HepG2 (cell line): Measurements from ENCODE around the gene CD300C. TPM values are rescaled to one million over a fixed set of nuclear protein-coding genes. Genes with fewer than 3 reads are reported as not detected.

Experiments used
- ADNP ChIP-seq: sonication (generic); formaldehyde crosslinking; IDR thresholded peaks from 2 replicates; pipeline ENCODE4 v1.4.0; 2020; ENCODE audit warnings: missing genetic modification reagents
- CREM ChIP-seq, 2 experiments: sonication (generic) in 1 of 2; formaldehyde crosslinking in 1 of 2; IDR thresholded peaks; 2 replicates each; pipeline versions ENCODE4 v1.4.0 to v1.6.1; 2016 to 2020; ENCODE audit warnings: antibody characterized with exemption in 1 of 2, mild to moderate bottlenecking in 1 of 2, missing genetic modification reagents in 1 of 2
- ELF4 ChIP-seq: sonication (generic); formaldehyde crosslinking; IDR thresholded peaks from 2 replicates; pipeline ENCODE4 v1.5.0; 2020; ENCODE audit warnings: missing genetic modification reagents, mild to moderate bottlenecking, moderate library complexity, borderline replicate concordance
- HNRNPH1 ChIP-seq: fragments of 200-400 bp; formaldehyde crosslinking; optimal IDR thresholded peaks from 2 replicates; pipeline ENCODE3; 2017; ENCODE audit warnings: mild to moderate bottlenecking, low read depth, low read length
- IKZF1 ChIP-seq: fragments of 450-650 bp; IDR thresholded peaks from 2 replicates; pipeline ENCODE4 v1.7.1; 2016
- MAFK ChIP-seq, 2 experiments: IDR thresholded peaks in 1 of 2; conservative IDR thresholded peaks in 1 of 2; 2 replicates each; pipeline ENCODE4 v1.6.1; 2011; ENCODE audit warnings: improper control_type of control experiment in 2 of 2, low read length in 2 of 2
- NKX3-1 ChIP-seq: sonication (generic); formaldehyde crosslinking; IDR thresholded peaks from 2 replicates; pipeline ENCODE4 v1.5.0; 2020; ENCODE audit warnings: missing genetic modification reagents
- PAX8 ChIP-seq: sonication (generic); formaldehyde crosslinking; IDR thresholded peaks from 2 replicates; pipeline ENCODE4 v1.8.0; 2022; ENCODE audit warnings: mild to moderate bottlenecking, missing genetic modification reagents, borderline replicate concordance
- RARG ChIP-seq: sonication (generic); formaldehyde crosslinking; IDR thresholded peaks from 2 replicates; pipeline ENCODE4 v1.4.0; 2020; ENCODE audit warnings: low read depth, mild to moderate bottlenecking, missing genetic modification reagents
- TAF1 ChIP-seq: sonication (generic); formaldehyde crosslinking; IDR thresholded peaks from 2 replicates; pipeline ENCODE4 v1.4.0; 2020; ENCODE audit warnings: missing genetic modification reagents
- ZBTB3 ChIP-seq: sonication (generic); formaldehyde crosslinking; IDR thresholded peaks from 2 replicates; pipeline ENCODE4 v1.4.0; 2020; ENCODE audit warnings: low read depth, mild to moderate bottlenecking, moderate library complexity, missing genetic modification reagents, borderline replicate concordance
- ZNF614 ChIP-seq: IDR thresholded peaks from 2 replicates; pipeline ENCODE4 v1.6.1; 2018; ENCODE audit warnings: missing biosample characterization, missing genetic modification reagents, inconsistent platforms, borderline replicate concordance
- ZNF766 ChIP-seq: sonication (generic); formaldehyde crosslinking; IDR thresholded peaks from 2 replicates; pipeline ENCODE4 v1.5.0; 2020; ENCODE audit warnings: missing genetic modification reagents, borderline replicate concordance
- polyA plus RNA-seq, 8 experiments: library from polyadenylated mRNA; depleted of rRNA in 3 of 8; stranded (reverse) in 7 of 8; unstranded in 1 of 8; fragments of >200 nt; fragmentation: Illumina TruSeq in 4 of 8; extraction: Trizol in 4 of 8; gene quantifications; 2 replicates each; pipeline versions ENCODE4 v1.2.1 to v1.2.3, GENCODE V29; 2011 to 2016; ENCODE audit warnings: low read depth in 4 of 8, missing spikeins in 1 of 8, mixed read lengths in 1 of 8; ENCODE audit not compliant: insufficient read depth in 1 of 8
- total RNA-seq, 5 experiments: library from RNA; depleted of rRNA; stranded (reverse); fragments of >200 nt; fragmentation: Illumina TruSeq; extraction: Trizol; gene quantifications; 2 replicates each; pipeline ENCODE4 v1.2.3, GENCODE V29; 2016; ENCODE audit warnings: low read depth in 1 of 5
- TF ChIP-seq, protein P1 (sequence below): fragments of 450-650 bp; IDR thresholded peaks from 2 replicates; pipeline ENCODE4 v1.6.1; 2016
- TF ChIP-seq, protein P2 (sequence below): sonication (generic); formaldehyde crosslinking; IDR thresholded peaks from 2 replicates; pipeline ENCODE4 v1.4.0; 2020; ENCODE audit warnings: missing genetic modification reagents
- TF ChIP-seq, protein P3 (sequence below): sonication (generic); formaldehyde crosslinking; IDR thresholded peaks from 2 replicates; pipeline ENCODE4 v1.9.0; 2021; ENCODE audit warnings: mild to moderate bottlenecking, missing genetic modification reagents

Gene CD300C
- total and polyA plus RNA-seq, 2 of the 13 experiments (the other 11 are each of a cell fraction or from before 2014, with no cell fraction given) = not detected

DNA sequence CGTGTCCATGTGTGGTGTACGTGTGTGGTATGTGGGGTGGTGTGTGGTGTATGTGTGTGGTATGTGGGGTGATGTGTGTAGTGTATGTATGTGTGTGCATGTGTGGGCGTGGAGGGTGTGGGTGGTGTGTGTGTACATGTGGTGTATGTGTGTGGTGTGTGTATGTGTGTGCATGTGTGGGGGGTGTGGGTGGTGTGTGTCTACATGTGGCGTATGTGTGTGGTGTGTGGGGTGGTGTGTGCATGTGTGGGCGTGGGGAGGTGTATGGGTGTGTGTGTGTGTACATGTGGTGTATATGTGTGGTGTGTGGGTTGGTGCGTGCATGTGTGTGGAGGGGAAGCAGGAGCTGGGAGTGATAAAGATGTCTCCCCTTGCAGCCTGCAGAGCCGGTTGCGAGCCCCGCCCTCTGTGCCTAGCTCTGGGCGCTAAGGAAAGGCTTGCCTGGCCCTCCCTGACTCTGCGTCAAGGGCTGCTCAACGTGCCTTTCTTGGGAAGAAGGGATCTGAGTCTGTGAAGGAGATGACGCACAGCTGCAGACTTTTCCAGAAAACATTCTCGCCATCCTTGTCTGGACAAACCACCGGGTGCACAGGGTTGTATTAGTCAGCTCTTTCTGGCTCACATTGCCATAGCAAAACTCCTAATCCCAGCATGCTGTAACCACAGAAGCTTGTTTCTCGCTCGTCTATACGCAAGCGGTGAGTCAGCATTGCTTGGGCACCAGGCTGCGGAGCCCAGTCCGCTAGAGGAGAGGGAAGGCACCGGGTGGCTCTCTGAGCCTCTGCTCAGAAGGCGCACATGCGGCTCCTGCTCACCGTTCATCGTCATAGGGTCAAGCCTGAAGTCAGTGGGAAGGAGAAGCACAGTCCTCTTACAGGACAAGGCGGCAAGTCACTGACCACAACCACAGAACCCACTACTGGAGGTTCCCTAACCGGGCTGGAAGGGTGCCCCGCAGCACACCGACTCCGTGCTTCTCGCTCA is 23.4 kb upstream of the CD300C start (continued):
- TF ChIP-seq, protein P1, sequence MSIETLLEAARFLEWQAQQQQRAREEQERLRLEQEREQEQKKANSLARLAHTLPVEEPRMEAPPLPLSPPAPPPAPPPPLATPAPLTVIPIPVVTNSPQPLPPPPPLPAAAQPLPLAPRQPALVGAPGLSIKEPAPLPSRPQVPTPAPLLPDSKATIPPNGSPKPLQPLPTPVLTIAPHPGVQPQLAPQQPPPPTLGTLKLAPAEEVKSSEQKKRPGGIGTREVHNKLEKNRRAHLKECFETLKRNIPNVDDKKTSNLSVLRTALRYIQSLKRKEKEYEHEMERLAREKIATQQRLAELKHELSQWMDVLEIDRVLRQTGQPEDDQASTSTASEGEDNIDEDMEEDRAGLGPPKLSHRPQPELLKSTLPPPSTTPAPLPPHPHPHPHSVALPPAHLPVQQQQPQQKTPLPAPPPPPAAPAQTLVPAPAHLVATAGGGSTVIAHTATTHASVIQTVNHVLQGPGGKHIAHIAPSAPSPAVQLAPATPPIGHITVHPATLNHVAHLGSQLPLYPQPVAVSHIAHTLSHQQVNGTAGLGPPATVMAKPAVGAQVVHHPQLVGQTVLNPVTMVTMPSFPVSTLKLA = peak; percentile 70
- TF ChIP-seq ADNP (no peak), PAX8 (CRISPR knock-in tag) (no peak), TAF1 (CRISPR knock-in tag) (no peak), CREM (IDR thresholded peaks at IDR 0.05) (no peak), CREM (CRISPR knock-in tag; IDR thresholded peaks at IDR 0.05) (no peak), ZNF766 (CRISPR knock-in tag) (no peak), RARG (CRISPR knock-in tag) (no peak), MAFK (conservative IDR thresholded peaks at IDR 0.05 in 1 of 2, IDR thresholded peaks at IDR 0.05 in 1 of 2; ENCODE audit: low read length in 2 of 2) (peak; percentile 30 to 32; a peak in 2 of 4 replicates), ELF4 (CRISPR knock-in tag) (no peak), ZNF614 (CRISPR knock-in tag) (no peak), HNRNPH1 (no peak), IKZF1 (peak; percentile 68; the same call in 1 of the 2 replicates), NKX3-1 (CRISPR knock-in tag) (no peak), ZBTB3 (no peak)
- TF ChIP-seq, protein P2, sequence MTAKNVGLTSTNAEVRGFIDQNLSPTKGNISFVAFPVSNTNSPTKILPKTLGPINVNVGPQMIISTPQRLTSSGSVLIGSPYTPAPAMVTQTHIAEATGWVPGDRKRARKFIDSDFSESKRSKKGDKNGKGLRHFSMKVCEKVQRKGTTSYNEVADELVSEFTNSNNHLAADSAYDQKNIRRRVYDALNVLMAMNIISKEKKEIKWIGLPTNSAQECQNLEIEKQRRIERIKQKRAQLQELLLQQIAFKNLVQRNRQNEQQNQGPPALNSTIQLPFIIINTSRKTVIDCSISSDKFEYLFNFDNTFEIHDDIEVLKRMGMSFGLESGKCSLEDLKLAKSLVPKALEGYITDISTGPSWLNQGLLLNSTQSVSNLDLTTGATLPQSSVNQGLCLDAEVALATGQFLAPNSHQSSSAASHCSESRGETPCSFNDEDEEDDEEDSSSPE = no peak
- TF ChIP-seq, protein P3, sequence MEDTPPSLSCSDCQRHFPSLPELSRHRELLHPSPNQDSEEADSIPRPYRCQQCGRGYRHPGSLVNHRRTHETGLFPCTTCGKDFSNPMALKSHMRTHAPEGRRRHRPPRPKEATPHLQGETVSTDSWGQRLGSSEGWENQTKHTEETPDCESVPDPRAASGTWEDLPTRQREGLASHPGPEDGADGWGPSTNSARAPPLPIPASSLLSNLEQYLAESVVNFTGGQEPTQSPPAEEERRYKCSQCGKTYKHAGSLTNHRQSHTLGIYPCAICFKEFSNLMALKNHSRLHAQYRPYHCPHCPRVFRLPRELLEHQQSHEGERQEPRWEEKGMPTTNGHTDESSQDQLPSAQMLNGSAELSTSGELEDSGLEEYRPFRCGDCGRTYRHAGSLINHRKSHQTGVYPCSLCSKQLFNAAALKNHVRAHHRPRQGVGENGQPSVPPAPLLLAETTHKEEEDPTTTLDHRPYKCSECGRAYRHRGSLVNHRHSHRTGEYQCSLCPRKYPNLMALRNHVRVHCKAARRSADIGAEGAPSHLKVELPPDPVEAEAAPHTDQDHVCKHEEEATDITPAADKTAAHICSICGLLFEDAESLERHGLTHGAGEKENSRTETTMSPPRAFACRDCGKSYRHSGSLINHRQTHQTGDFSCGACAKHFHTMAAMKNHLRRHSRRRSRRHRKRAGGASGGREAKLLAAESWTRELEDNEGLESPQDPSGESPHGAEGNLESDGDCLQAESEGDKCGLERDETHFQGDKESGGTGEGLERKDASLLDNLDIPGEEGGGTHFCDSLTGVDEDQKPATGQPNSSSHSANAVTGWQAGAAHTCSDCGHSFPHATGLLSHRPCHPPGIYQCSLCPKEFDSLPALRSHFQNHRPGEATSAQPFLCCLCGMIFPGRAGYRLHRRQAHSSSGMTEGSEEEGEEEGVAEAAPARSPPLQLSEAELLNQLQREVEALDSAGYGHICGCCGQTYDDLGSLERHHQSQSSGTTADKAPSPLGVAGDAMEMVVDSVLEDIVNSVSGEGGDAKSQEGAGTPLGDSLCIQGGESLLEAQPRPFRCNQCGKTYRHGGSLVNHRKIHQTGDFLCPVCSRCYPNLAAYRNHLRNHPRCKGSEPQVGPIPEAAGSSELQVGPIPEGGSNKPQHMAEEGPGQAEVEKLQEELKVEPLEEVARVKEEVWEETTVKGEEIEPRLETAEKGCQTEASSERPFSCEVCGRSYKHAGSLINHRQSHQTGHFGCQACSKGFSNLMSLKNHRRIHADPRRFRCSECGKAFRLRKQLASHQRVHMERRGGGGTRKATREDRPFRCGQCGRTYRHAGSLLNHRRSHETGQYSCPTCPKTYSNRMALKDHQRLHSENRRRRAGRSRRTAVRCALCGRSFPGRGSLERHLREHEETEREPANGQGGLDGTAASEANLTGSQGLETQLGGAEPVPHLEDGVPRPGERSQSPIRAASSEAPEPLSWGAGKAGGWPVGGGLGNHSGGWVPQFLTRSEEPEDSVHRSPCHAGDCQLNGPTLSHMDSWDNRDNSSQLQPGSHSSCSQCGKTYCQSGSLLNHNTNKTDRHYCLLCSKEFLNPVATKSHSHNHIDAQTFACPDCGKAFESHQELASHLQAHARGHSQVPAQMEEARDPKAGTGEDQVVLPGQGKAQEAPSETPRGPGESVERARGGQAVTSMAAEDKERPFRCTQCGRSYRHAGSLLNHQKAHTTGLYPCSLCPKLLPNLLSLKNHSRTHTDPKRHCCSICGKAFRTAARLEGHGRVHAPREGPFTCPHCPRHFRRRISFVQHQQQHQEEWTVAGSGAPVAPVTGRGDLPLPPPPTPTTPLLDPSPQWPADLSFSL (CRISPR knock-in tag) = 0 out of 2 replicates have a peak, but pooled peaks have one; percentile 44
